ENCODE data around the gene SERBP1. TPM values are rescaled to one million over a fixed set of nuclear protein-coding genes. Genes with fewer than 3 reads are reported as not detected.

SERBP1 gene
- total RNA-seq, 2 experiments from 2014 or later = 270 to 410 TPM

DNA sequence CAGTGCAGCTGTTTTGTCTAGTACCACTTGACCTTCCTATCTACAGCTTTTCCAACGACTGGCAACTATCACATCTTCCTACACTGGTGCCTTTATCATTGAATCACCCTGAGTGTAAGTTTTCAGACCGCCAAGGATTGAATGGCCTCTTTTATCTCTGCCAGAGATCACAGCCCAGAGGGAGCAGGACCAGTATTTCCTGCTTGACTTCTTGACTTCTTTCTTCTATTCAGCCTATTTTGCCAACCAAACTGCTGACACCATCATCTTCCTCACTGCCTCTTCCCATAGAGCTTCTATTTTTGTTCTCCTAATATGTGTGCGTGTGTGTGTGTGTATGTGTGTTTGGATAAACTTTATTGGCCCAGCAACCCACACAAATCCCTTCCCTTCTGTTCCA is 53.8 kb downstream of the SERBP1 start:
- TF ChIP-seq EZH2phosphoT487 (IDR thresholded peaks at IDR 0.05; ENCODE audit: borderline replicate concordance, low read depth, low read length) = no peak
- TF ChIP-seq, protein P1, sequence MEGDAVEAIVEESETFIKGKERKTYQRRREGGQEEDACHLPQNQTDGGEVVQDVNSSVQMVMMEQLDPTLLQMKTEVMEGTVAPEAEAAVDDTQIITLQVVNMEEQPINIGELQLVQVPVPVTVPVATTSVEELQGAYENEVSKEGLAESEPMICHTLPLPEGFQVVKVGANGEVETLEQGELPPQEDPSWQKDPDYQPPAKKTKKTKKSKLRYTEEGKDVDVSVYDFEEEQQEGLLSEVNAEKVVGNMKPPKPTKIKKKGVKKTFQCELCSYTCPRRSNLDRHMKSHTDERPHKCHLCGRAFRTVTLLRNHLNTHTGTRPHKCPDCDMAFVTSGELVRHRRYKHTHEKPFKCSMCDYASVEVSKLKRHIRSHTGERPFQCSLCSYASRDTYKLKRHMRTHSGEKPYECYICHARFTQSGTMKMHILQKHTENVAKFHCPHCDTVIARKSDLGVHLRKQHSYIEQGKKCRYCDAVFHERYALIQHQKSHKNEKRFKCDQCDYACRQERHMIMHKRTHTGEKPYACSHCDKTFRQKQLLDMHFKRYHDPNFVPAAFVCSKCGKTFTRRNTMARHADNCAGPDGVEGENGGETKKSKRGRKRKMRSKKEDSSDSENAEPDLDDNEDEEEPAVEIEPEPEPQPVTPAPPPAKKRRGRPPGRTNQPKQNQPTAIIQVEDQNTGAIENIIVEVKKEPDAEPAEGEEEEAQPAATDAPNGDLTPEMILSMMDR (conservative IDR thresholded peaks at IDR 0.05; ENCODE audit: low read length) = no peak
- no peak for DNase-seq (ENCODE audit: low spot score)
- H3K4me2 ChIP-seq (ENCODE audit: low read length) = no peak overlapping the region
- H2AFZ ChIP-seq (ENCODE audit: low read length) = no peak overlapping the region
- intact Hi-C loops (cut with micrococcal nuclease; ENCODE audit: unreplicated experiment) = no loop called here
- H4K20me1 ChIP-seq (ENCODE audit: insufficient read depth, low read length) = no peaks in the 10 kb centered on the region
- no TSS peak for BruUV-seq (replicated peaks)
- no peak overlapping the region for H3K27ac ChIP-seq (ENCODE audit: low read depth, low read length, poor library complexity, severe bottlenecking)
- H3K9me2 ChIP-seq (ENCODE audit: insufficient read depth, low read length) = no peaks in the 10 kb centered on the region
- no peaks in the 10 kb centered on the region for H3K9me3 ChIP-seq (ENCODE audit: low read length)
- 0 out of 2 replicates have a peak, but pooled peaks cover 3% of the 10 kb centered on the region for H3K36me3 ChIP-seq (ENCODE audit: insufficient read depth, low read length)
- H3K79me2 ChIP-seq (ENCODE audit: insufficient read depth, low read depth, low read length) = no peaks in the 10 kb centered on the region
- H3K4me1 ChIP-seq (ENCODE audit: insufficient read depth, low read length, poor library complexity, severe bottlenecking) = no peaks in the 10 kb centered on the region
- ChIA-PET CTCF (ENCODE audit: unreplicated experiment) (no interaction called here), POLR2A (no interaction called here)
- H3K4me3 ChIP-seq (ENCODE audit: low read depth, low read length, poor library complexity, severe bottlenecking) = no peak overlapping the region

DNA sequence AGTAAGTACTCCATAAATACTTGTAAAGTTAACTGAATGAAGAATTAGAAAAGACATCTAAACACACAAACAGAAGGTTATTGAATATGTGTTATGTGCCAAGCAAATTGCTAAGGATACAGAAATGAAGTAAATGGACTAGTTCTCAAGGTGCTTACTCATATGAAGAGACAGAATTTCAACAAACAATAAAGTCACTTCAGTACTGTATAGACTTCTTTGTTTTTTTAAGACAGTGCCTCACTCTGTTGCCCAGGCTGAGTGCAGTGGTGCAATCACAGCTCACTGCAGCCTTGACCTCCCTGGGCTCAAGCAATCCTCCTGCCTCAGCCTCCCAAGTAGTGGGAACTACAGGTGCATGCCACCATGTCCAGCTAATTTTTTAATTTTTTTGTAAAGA is 57.3 kb downstream of the SERBP1 start:
- Histone ChIP-seq H2AFZ (ENCODE audit: low read length) (no peak overlapping the region), H3K4me2 (ENCODE audit: low read length) (no peak overlapping the region), H3K27ac (ENCODE audit: low read depth, low read length, poor library complexity, severe bottlenecking) (no peak overlapping the region), H3K9me2 (ENCODE audit: insufficient read depth, low read length) (no peaks in the 10 kb centered on the region), H3K4me3 (ENCODE audit: low read depth, low read length, poor library complexity, severe bottlenecking) (no peak overlapping the region), H4K20me1 (ENCODE audit: insufficient read depth, low read length) (no peaks in the 10 kb centered on the region), H3K4me1 (ENCODE audit: insufficient read depth, low read length, poor library complexity, severe bottlenecking) (no peaks in the 10 kb centered on the region), H3K79me2 (ENCODE audit: insufficient read depth, low read depth, low read length) (no peaks in the 10 kb centered on the region), H3K9me3 (ENCODE audit: low read length) (no peaks in the 10 kb centered on the region), H3K36me3 (ENCODE audit: insufficient read depth, low read length) (no peaks in the 10 kb centered on the region)
- intact Hi-C loops (cut with micrococcal nuclease; ENCODE audit: unreplicated experiment) = no loop called here
- TF ChIP-seq, protein P1 (conservative IDR thresholded peaks at IDR 0.05; ENCODE audit: low read length) = no peak
- no peak for TF ChIP-seq EZH2phosphoT487 (IDR thresholded peaks at IDR 0.05; ENCODE audit: borderline replicate concordance, low read depth, low read length)
- DNase-seq (ENCODE audit: low spot score) = no peak
- ChIA-PET POLR2A (interaction anchor here (1.1 kb wide), 1 partner anchor 129 kb away, joined by 3 read pairs; no protein-coding TSS in a partner anchor), CTCF (ENCODE audit: unreplicated experiment) (no interaction called here)
- no TSS peak for BruUV-seq (replicated peaks)

DNA sequence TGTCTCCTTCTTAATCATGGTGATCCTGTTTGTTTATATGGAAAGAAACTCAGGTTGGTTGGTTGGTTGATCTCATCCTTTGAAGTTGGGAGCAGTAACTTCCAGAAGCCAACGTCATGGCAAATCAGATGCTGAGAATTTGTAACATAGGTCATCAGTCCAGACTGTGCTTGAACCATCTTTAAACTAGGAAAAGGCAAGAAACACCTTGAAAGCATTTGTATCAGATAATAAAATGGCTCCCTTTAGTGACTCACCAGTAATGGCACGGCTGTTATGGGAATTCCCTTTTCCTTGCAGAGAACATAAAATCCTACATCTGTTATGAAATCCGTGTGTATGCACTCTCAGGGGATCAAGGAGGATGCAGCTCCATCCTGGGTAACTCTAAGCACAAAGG is 58.1 kb downstream of the SERBP1 start:
- no peak overlapping the region for H3K27ac ChIP-seq (ENCODE audit: low read depth, low read length, poor library complexity, severe bottlenecking)
- H3K9me2 ChIP-seq (ENCODE audit: insufficient read depth, low read length) = no peaks in the 10 kb centered on the region
- TF ChIP-seq, protein P1 (conservative IDR thresholded peaks at IDR 0.05; ENCODE audit: low read length) = no peak
- TF ChIP-seq EZH2phosphoT487 (IDR thresholded peaks at IDR 0.05; ENCODE audit: borderline replicate concordance, low read depth, low read length) = no peak
- H3K4me1 ChIP-seq (ENCODE audit: insufficient read depth, low read length, poor library complexity, severe bottlenecking) = no peaks in the 10 kb centered on the region
- ChIA-PET CTCF (ENCODE audit: unreplicated experiment) (no interaction called here), POLR2A (interaction anchor here (1.1 kb wide), 1 partner anchor 129 kb away, joined by 3 read pairs; no protein-coding TSS in a partner anchor)
- H3K79me2 ChIP-seq (ENCODE audit: insufficient read depth, low read depth, low read length) = no peaks in the 10 kb centered on the region
- no TSS peak for BruUV-seq (replicated peaks)
- H3K4me3 ChIP-seq (ENCODE audit: low read depth, low read length, poor library complexity, severe bottlenecking) = no peak overlapping the region
- no peaks in the 10 kb centered on the region for H3K36me3 ChIP-seq (ENCODE audit: insufficient read depth, low read length)
- H2AFZ ChIP-seq (ENCODE audit: low read length) = no peak overlapping the region
- no peaks in the 10 kb centered on the region for H4K20me1 ChIP-seq (ENCODE audit: insufficient read depth, low read length)
- H3K9me3 ChIP-seq (ENCODE audit: low read length) = no peaks in the 10 kb centered on the region
- intact Hi-C loops (cut with micrococcal nuclease; ENCODE audit: unreplicated experiment) = no loop called here
- no peak for DNase-seq (ENCODE audit: low spot score)
- H3K4me2 ChIP-seq (ENCODE audit: low read length) = no peak overlapping the region
